Smooth muscle cell of the brain vasculature (primary cell): ENCODE results near the gene AP4E1.
A peak's percentile ranks its signal among the peaks of the same experiment; 100 is the strongest.
"Not testable (repeated sequence)": the region's sequence is repeated elsewhere in the genome, so short reads cannot be mapped to it uniquely, and the experiment has no call there.

Source experiments
- DNase-seq: peaks from one replicate; pipeline ENCODE4 v3.0.0-alpha.2; 2012; ENCODE audit warnings: low read depth, low spot score

AP4E1 gene

GRCh38 chr15:51024735-51025453, 116.4 kb downstream of the AP4E1 start:
- no peak for DNase-seq

GRCh38 chr15:51025454-51025846, 117.0 kb downstream of the AP4E1 start:
- DNase-seq: no peak

GRCh38 chr15:51030649-51031316, 122.3 kb downstream of the AP4E1 start:
- peak; percentile 31 for DNase-seq

GRCh38 chr15:51037474-51037873, 129.0 kb downstream of the AP4E1 start:
- DNase-seq: not testable (repeated sequence)

GRCh38 chr15:51038162-51038973, 129.9 kb downstream of the AP4E1 start:
- DNase-seq: no peak

- no peak for DNase-seq
Measured at GRCh38 chr15:51038974-51039319, 130.5 kb downstream of the AP4E1 start.

- DNase-seq: no peak
Measured at GRCh38 chr15:51044037-51044727, 135.7 kb downstream of the AP4E1 start.

GRCh38 chr15:51046016-51046415, 137.5 kb downstream of the AP4E1 start:
- DNase-seq: no peak

GRCh38 chr15:51046799-51047449, 138.4 kb downstream of the AP4E1 start:
- peak; percentile 54 for DNase-seq

GRCh38 chr15:51048308-51048707, 139.8 kb downstream of the AP4E1 start:
- DNase-seq: no peak

- DNase-seq: no peak
Measured at GRCh38 chr15:51049081-51049480, 140.6 kb downstream of the AP4E1 start.

- no peak for DNase-seq
Measured at GRCh38 chr15:51051776-51052175, 143.3 kb downstream of the AP4E1 start.

GRCh38 chr15:51053571-51053970, 145.1 kb downstream of the AP4E1 start:
- DNase-seq: no peak

GRCh38 chr15:51054535-51054934, 146.1 kb downstream of the AP4E1 start:
- DNase-seq: no peak
